Liver (tissue), 3 donors: ENCODE data around the gene NCAPD2.

ENCODE experiments used
- CTCF ChIP-seq: fragments of 150-350 bp; IDR thresholded peaks from 2 replicates; pipeline ENCODE4 v1.5.1; 2017; ENCODE audit warnings: improper control_type of control experiment, low read depth, low read length; ENCODE audit not compliant: missing input control
- RAD21 ChIP-seq, 2 donors: IDR thresholded peaks; 2 replicates each; pipeline ENCODE4 v1.6.1; 2016; ENCODE audit warnings: antibody characterized with exemption in 2 of 2, mild to moderate bottlenecking in 2 of 2
- REST ChIP-seq: IDR thresholded peaks from 2 replicates; pipeline ENCODE4 v1.6.1; 2016; ENCODE audit warnings: antibody characterized with exemption, mild to moderate bottlenecking
- RXRA ChIP-seq, 2 donors: IDR thresholded peaks; 2 replicates each; pipeline ENCODE4 v1.6.1; 2017 to 2018; ENCODE audit warnings: antibody characterized with exemption in 2 of 2, mild to moderate bottlenecking in 1 of 2
- TF ChIP-seq, protein P1 (sequence below): IDR thresholded peaks from 2 replicates; pipeline ENCODE4 v1.6.1; 2016; ENCODE audit warnings: antibody characterized with exemption
- donor health status: healthy.
- donor health status: healthy.

- TF ChIP-seq CTCF (no peak), RXRA (IDR thresholded peaks at IDR 0.05) (peak in 1 of 2 donors; percentile 30), REST (no peak), RAD21 (IDR thresholded peaks at IDR 0.05) (no peak)
- TF ChIP-seq, protein P1, sequence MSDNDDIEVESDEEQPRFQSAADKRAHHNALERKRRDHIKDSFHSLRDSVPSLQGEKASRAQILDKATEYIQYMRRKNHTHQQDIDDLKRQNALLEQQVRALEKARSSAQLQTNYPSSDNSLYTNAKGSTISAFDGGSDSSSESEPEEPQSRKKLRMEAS, result no peak
These were observed 57.7 kb downstream of the NCAPD2 start for GRCh38 chr12:6551496-6552139.
